Measurements from ENCODE around the gene ESAM.
A peak's percentile ranks its signal among the peaks of the same experiment; 100 is the strongest.

ESAM gene

GRCh38 chr11:124742555-124742954 is 19.5 kb downstream of the ESAM start:
- no peak for TF ChIP-seq SPI1 (IDR thresholded peaks at IDR 0.05; ENCODE audit: borderline replicate concordance, low read depth)
- TF ChIP-seq GABPA (IDR thresholded peaks at IDR 0.05; ENCODE audit: low read depth) = no peak
- TF ChIP-seq REST (IDR thresholded peaks at IDR 0.05; ENCODE audit: insufficient replicate concordance, low read depth) = no peak
- TF ChIP-seq POLR2AphosphoS5 (IDR thresholded peaks at IDR 0.05; ENCODE audit: low read depth) = no peak
- TF ChIP-seq CTCF (IDR thresholded peaks at IDR 0.05; ENCODE audit: insufficient read depth, low read length) = no peak
- no peak for DNase-seq (ENCODE audit: low read depth in 1 of 2, low spot score in 1 of 2)
- no peak overlapping the region for H3K27ac ChIP-seq (replicated peaks)
- H3K27me3 ChIP-seq (ENCODE audit: insufficient read depth, poor library complexity, severe bottlenecking) = peaks cover 23% of the 10 kb centered on the region
- H3K4me3 ChIP-seq (replicated peaks; ENCODE audit: insufficient read depth, low read length) = no peak overlapping the region

GRCh38 chr11:124740277-124740882 is 21.7 kb downstream of the ESAM start:
- Histone ChIP-seq H3K4me3 (replicated peaks; ENCODE audit: insufficient read depth, low read length) (peak overlapping the region; percentile 75), H3K27ac (replicated peaks) (no peak overlapping the region), H3K27me3 (ENCODE audit: insufficient read depth, poor library complexity, severe bottlenecking) (peaks cover 21% of the 10 kb centered on the region)
- peak; percentile 43 for TF ChIP-seq CTCF (IDR thresholded peaks at IDR 0.05; ENCODE audit: insufficient read depth, low read length)
- TF ChIP-seq GABPA (IDR thresholded peaks at IDR 0.05; ENCODE audit: low read depth) = no peak
- TF ChIP-seq REST (IDR thresholded peaks at IDR 0.05; ENCODE audit: insufficient replicate concordance, low read depth) = no peak
- no peak for TF ChIP-seq POLR2AphosphoS5 (IDR thresholded peaks at IDR 0.05; ENCODE audit: low read depth)
- peak; percentile 76 for TF ChIP-seq SPI1 (IDR thresholded peaks at IDR 0.05; ENCODE audit: borderline replicate concordance, low read depth)
- DNase-seq (ENCODE audit: low read depth in 1 of 2, low spot score in 1 of 2) = peak; percentile 56 to 61

- no peak for TF ChIP-seq POLR2AphosphoS5 (IDR thresholded peaks at IDR 0.05; ENCODE audit: low read depth)
- no peak for TF ChIP-seq SPI1 (IDR thresholded peaks at IDR 0.05; ENCODE audit: borderline replicate concordance, low read depth)
- TF ChIP-seq REST (IDR thresholded peaks at IDR 0.05; ENCODE audit: insufficient replicate concordance, low read depth) = no peak
- no peak for TF ChIP-seq CTCF (IDR thresholded peaks at IDR 0.05; ENCODE audit: insufficient read depth, low read length)
- no peak for TF ChIP-seq GABPA (IDR thresholded peaks at IDR 0.05; ENCODE audit: low read depth)
- Histone ChIP-seq H3K27ac (replicated peaks) (no peak within 1 kb of the TSS), H3K27me3 (ENCODE audit: insufficient read depth, poor library complexity, severe bottlenecking) (peaks cover 20% of the 10 kb centered on the region), H3K4me3 (replicated peaks; ENCODE audit: insufficient read depth, low read length) (peak within 1 kb of the TSS; percentile 75)
- peak; percentile 72 to 76 for DNase-seq (ENCODE audit: low read depth in 1 of 2, low spot score in 1 of 2)
Measured at GRCh38 chr11:124739479-124740276, 22.4 kb downstream of the ESAM start, which contains the start of gene NRGN. Gene NRGN (plus strand): TSS chr11:124739942. CDS start chr11:124740085, 143 bp downstream.
